ENCODE measurements around the gene PODN. TPM values are rescaled to one million over a fixed set of nuclear protein-coding genes. Genes with fewer than 3 reads are reported as not detected.

The PODN gene
- total RNA-seq, 1 experiment from 2014 or later, result not detected

GRCh38 chr1:53130598-53130877 lies 68.5 kb downstream of the PODN start:
- BruUV-seq (replicated peaks), result no TSS peak
- POLR2A ChIA-PET (ENCODE audit: low non-redundant PET), result no interaction called here
- Histone ChIP-seq H3K27me3 (replicated peaks; ENCODE audit: insufficient read depth, low read depth, low read length, poor library complexity) (no peaks in the 10 kb centered on the region), H3K27ac (ENCODE audit: low read depth, low read length, poor library complexity, severe bottlenecking) (no peak overlapping the region), H3K9me3 (ENCODE audit: low read depth, low read length, poor library complexity, severe bottlenecking) (no peaks in the 10 kb centered on the region), H3K4me1 (ENCODE audit: insufficient read depth, low read length, poor library complexity, severe bottlenecking) (no peaks in the 10 kb centered on the region), H3K36me3 (ENCODE audit: insufficient read depth, low read length, poor library complexity, severe bottlenecking) (no peaks in the 10 kb centered on the region), H3K4me3 (ENCODE audit: low read depth, low read length, poor library complexity, severe bottlenecking) (no peak overlapping the region)
- intact Hi-C loops (cut with micrococcal nuclease; ENCODE audit: unreplicated experiment), result no loop called here
- CTCF ChIA-PET, result no interaction called here
- TF ChIP-seq CTCF (conservative IDR thresholded peaks at IDR 0.05; ENCODE audit: low read depth, low read length), result no peak
- no peak for TF ChIP-seq EZH2 (IDR thresholded peaks at IDR 0.05; ENCODE audit: borderline replicate concordance, low read depth, low read length, poor library complexity, severe bottlenecking)
- DNase-seq (ENCODE audit: low spot score), result no peak

DNA sequence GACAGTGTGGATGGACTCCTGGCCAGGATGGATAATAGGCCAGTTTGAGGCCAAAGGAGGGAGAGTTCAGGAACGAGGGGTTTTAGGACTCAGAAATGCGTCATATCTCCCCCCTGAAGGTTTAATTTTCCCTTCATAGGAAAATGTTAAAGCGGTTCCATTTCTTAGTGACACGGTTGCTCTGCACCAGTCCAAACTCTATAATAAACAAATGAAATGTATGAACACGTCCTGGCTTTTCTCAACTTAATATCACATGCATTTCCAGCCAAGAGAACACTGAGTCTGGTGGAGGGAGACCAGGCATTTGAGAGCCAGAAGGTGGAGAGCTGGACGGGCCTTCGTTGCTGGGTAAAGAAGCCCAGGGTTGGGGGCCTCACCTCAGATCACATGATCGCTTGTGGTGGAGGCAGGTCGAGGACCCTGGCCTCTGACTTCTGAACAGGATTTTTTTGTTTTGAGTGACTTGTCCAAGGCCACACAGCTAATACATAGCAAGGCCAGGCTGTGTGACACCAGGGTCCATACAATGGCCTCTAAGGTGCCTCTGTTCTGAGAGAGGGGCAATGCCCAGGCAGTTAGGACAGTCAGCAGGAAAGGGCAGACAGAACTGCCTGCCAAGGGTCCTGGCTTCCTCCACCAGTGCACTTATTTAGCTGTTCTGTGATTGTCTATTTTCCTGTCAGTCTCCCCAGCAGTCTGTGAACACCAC lies 69.0 kb downstream of the PODN start:
- CTCF ChIA-PET, result no interaction called here
- BruUV-seq (replicated peaks), result no TSS peak
- intact Hi-C loops (cut with micrococcal nuclease; ENCODE audit: unreplicated experiment), result no loop called here
- Histone ChIP-seq H3K27me3 (replicated peaks; ENCODE audit: insufficient read depth, low read depth, low read length, poor library complexity) (no peaks in the 10 kb centered on the region), H3K36me3 (ENCODE audit: insufficient read depth, low read length, poor library complexity, severe bottlenecking) (no peaks in the 10 kb centered on the region), H3K4me1 (ENCODE audit: insufficient read depth, low read length, poor library complexity, severe bottlenecking) (no peaks in the 10 kb centered on the region), H3K4me3 (ENCODE audit: low read depth, low read length, poor library complexity, severe bottlenecking) (no peak overlapping the region), H3K27ac (ENCODE audit: low read depth, low read length, poor library complexity, severe bottlenecking) (no peak overlapping the region), H3K9me3 (ENCODE audit: low read depth, low read length, poor library complexity, severe bottlenecking) (no peaks in the 10 kb centered on the region)
- DNase-seq (ENCODE audit: low spot score), result no peak
- POLR2A ChIA-PET (ENCODE audit: low non-redundant PET), result no interaction called here
- no peak for TF ChIP-seq CTCF (conservative IDR thresholded peaks at IDR 0.05; ENCODE audit: low read depth, low read length)
- no peak for TF ChIP-seq EZH2 (IDR thresholded peaks at IDR 0.05; ENCODE audit: borderline replicate concordance, low read depth, low read length, poor library complexity, severe bottlenecking)

- intact Hi-C loops (cut with micrococcal nuclease; ENCODE audit: unreplicated experiment), result no loop called here
- POLR2A ChIA-PET (ENCODE audit: low non-redundant PET), result no interaction called here
- Histone ChIP-seq H3K36me3 (ENCODE audit: insufficient read depth, low read length, poor library complexity, severe bottlenecking) (no peaks in the 10 kb centered on the region), H3K27me3 (replicated peaks; ENCODE audit: insufficient read depth, low read depth, low read length, poor library complexity) (no peaks in the 10 kb centered on the region), H3K27ac (ENCODE audit: low read depth, low read length, poor library complexity, severe bottlenecking) (no peak overlapping the region), H3K4me3 (ENCODE audit: low read depth, low read length, poor library complexity, severe bottlenecking) (no peak overlapping the region), H3K4me1 (ENCODE audit: insufficient read depth, low read length, poor library complexity, severe bottlenecking) (no peaks in the 10 kb centered on the region), H3K9me3 (ENCODE audit: low read depth, low read length, poor library complexity, severe bottlenecking) (no peaks in the 10 kb centered on the region)
- TF ChIP-seq EZH2 (IDR thresholded peaks at IDR 0.05; ENCODE audit: borderline replicate concordance, low read depth, low read length, poor library complexity, severe bottlenecking) (no peak), CTCF (conservative IDR thresholded peaks at IDR 0.05; ENCODE audit: low read depth, low read length) (no peak)
- CTCF ChIA-PET, result no interaction called here
- DNase-seq (ENCODE audit: low spot score), result no peak
- no TSS peak for BruUV-seq (replicated peaks)
Observed at GRCh38 chr1:53131590-53131938, 69.6 kb downstream of the PODN start.

Data from A673 (cell line).